ENCODE data around the gene RPL4. TPM values are rescaled to one million over a fixed set of nuclear protein-coding genes. Genes with fewer than 3 reads are reported as not detected.

The RPL4 gene
- total and polyA plus RNA-seq, 9 of the 15 experiments (the other 6 are each of a cell fraction or from before 2014, with no cell fraction given): 2,055 to 7,760 (median 5,069) TPM

DNA sequence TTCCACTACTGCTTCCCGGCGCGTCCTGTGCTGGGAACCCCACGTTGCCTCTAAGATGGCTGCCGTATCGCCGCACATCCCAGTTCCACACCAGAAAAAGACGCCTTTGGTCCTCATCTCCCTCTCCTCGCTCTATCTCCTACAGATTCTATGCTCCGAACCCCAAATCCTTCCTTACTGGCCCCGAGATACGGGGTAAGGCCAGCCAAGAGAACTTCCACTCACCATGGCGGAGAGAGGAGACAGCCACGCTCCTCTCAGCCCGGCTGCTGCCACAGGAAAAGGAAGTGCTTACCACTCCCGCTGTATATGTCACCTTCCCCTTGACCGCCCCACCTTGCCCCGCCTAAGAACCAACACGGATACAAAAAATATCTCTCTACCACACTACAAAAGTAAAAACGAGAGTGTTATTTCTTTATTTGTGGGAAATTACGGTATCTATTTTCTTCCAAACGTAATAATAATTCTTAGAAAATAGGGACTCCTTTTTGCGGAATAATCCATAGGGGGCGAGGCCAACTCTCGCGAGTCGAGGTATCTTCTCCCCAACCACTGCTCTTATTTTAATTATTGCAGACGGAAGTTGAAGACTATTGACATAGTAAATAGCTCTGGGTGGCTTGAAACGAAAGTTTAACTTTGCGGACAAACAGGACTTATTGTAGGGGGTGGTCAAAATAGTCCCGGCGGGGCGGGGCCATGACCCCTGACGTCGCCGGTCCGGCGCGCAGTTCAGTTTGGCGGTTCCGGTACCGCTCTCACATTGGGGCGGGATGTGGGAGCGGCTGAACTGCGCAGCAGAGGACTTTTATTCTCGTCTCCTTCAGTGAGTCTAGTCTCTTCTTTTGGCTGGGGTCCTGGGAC, at the start of gene RPL4, which contains the start of gene ZWILCH (continued):
- TF ChIP-seq, protein P1, sequence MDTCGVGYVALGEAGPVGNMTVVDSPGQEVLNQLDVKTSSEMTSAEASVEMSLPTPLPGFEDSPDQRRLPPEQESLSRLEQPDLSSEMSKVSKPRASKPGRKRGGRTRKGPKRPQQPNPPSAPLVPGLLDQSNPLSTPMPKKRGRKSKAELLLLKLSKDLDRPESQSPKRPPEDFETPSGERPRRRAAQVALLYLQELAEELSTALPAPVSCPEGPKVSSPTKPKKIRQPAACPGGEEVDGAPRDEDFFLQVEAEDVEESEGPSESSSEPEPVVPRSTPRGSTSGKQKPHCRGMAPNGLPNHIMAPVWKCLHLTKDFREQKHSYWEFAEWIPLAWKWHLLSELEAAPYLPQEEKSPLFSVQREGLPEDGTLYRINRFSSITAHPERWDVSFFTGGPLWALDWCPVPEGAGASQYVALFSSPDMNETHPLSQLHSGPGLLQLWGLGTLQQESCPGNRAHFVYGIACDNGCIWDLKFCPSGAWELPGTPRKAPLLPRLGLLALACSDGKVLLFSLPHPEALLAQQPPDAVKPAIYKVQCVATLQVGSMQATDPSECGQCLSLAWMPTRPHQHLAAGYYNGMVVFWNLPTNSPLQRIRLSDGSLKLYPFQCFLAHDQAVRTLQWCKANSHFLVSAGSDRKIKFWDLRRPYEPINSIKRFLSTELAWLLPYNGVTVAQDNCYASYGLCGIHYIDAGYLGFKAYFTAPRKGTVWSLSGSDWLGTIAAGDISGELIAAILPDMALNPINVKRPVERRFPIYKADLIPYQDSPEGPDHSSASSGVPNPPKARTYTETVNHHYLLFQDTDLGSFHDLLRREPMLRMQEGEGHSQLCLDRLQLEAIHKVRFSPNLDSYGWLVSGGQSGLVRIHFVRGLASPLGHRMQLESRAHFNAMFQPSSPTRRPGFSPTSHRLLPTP (IDR thresholded peaks at IDR 0.05; ENCODE audit: borderline replicate concordance, extremely low read depth, insufficient read length): no peak
- TF ChIP-seq SP2 (IDR thresholded peaks at IDR 0.05; ENCODE audit: extremely low read depth, low read depth, low read length, poor library complexity, severe bottlenecking) (no peak), POLR2AphosphoS5 (IDR thresholded peaks at IDR 0.05; ENCODE audit: control insufficient read depth, insufficient read depth, low read depth, low read length) (peak; percentile 98), NR4A1 (CRISPR knock-in tag; IDR thresholded peaks at IDR 0.05) (peak; percentile 54; the same call in 1 of the 2 replicates), NR4A1 (tag; IDR thresholded peaks at IDR 0.05) (no peak), ZNF77 (CRISPR knock-in tag; IDR thresholded peaks at IDR 0.05) (no peak)
- TF ChIP-seq, protein P2, sequence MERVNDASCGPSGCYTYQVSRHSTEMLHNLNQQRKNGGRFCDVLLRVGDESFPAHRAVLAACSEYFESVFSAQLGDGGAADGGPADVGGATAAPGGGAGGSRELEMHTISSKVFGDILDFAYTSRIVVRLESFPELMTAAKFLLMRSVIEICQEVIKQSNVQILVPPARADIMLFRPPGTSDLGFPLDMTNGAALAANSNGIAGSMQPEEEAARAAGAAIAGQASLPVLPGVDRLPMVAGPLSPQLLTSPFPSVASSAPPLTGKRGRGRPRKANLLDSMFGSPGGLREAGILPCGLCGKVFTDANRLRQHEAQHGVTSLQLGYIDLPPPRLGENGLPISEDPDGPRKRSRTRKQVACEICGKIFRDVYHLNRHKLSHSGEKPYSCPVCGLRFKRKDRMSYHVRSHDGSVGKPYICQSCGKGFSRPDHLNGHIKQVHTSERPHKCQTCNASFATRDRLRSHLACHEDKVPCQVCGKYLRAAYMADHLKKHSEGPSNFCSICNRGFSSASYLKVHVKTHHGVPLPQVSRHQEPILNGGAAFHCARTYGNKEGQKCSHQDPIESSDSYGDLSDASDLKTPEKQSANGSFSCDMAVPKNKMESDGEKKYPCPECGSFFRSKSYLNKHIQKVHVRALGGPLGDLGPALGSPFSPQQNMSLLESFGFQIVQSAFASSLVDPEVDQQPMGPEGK (CRISPR knock-in tag; IDR thresholded peaks at IDR 0.05; ENCODE audit: borderline replicate concordance): no peak
- TF ChIP-seq, protein P3, sequence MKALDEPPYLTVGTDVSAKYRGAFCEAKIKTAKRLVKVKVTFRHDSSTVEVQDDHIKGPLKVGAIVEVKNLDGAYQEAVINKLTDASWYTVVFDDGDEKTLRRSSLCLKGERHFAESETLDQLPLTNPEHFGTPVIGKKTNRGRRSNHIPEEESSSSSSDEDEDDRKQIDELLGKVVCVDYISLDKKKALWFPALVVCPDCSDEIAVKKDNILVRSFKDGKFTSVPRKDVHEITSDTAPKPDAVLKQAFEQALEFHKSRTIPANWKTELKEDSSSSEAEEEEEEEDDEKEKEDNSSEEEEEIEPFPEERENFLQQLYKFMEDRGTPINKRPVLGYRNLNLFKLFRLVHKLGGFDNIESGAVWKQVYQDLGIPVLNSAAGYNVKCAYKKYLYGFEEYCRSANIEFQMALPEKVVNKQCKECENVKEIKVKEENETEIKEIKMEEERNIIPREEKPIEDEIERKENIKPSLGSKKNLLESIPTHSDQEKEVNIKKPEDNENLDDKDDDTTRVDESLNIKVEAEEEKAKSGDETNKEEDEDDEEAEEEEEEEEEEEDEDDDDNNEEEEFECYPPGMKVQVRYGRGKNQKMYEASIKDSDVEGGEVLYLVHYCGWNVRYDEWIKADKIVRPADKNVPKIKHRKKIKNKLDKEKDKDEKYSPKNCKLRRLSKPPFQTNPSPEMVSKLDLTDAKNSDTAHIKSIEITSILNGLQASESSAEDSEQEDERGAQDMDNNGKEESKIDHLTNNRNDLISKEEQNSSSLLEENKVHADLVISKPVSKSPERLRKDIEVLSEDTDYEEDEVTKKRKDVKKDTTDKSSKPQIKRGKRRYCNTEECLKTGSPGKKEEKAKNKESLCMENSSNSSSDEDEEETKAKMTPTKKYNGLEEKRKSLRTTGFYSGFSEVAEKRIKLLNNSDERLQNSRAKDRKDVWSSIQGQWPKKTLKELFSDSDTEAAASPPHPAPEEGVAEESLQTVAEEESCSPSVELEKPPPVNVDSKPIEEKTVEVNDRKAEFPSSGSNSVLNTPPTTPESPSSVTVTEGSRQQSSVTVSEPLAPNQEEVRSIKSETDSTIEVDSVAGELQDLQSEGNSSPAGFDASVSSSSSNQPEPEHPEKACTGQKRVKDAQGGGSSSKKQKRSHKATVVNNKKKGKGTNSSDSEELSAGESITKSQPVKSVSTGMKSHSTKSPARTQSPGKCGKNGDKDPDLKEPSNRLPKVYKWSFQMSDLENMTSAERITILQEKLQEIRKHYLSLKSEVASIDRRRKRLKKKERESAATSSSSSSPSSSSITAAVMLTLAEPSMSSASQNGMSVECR (CRISPR knock-in tag; IDR thresholded peaks at IDR 0.05): peak; percentile 63
- TF ChIP-seq, protein P4, sequence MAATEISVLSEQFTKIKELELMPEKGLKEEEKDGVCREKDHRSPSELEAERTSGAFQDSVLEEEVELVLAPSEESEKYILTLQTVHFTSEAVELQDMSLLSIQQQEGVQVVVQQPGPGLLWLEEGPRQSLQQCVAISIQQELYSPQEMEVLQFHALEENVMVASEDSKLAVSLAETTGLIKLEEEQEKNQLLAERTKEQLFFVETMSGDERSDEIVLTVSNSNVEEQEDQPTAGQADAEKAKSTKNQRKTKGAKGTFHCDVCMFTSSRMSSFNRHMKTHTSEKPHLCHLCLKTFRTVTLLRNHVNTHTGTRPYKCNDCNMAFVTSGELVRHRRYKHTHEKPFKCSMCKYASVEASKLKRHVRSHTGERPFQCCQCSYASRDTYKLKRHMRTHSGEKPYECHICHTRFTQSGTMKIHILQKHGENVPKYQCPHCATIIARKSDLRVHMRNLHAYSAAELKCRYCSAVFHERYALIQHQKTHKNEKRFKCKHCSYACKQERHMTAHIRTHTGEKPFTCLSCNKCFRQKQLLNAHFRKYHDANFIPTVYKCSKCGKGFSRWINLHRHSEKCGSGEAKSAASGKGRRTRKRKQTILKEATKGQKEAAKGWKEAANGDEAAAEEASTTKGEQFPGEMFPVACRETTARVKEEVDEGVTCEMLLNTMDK (IDR thresholded peaks at IDR 0.05; ENCODE audit: borderline replicate concordance, insufficient read depth, low read depth, low read length, poor library complexity, severe bottlenecking): no peak
- TF ChIP-seq, protein P5, sequence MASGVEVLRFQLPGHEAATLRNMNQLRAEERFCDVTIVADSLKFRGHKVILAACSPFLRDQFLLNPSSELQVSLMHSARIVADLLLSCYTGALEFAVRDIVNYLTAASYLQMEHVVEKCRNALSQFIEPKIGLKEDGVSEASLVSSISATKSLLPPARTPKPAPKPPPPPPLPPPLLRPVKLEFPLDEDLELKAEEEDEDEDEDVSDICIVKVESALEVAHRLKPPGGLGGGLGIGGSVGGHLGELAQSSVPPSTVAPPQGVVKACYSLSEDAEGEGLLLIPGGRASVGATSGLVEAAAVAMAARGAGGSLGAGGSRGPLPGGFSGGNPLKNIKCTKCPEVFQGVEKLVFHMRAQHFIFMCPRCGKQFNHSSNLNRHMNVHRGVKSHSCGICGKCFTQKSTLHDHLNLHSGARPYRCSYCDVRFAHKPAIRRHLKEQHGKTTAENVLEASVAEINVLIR (CRISPR knock-in tag; IDR thresholded peaks at IDR 0.05): peak; percentile 63; the same call in 1 of the 2 replicates
